Measurements from ENCODE around the gene MRPS25.

MRPS25 gene

DNA sequence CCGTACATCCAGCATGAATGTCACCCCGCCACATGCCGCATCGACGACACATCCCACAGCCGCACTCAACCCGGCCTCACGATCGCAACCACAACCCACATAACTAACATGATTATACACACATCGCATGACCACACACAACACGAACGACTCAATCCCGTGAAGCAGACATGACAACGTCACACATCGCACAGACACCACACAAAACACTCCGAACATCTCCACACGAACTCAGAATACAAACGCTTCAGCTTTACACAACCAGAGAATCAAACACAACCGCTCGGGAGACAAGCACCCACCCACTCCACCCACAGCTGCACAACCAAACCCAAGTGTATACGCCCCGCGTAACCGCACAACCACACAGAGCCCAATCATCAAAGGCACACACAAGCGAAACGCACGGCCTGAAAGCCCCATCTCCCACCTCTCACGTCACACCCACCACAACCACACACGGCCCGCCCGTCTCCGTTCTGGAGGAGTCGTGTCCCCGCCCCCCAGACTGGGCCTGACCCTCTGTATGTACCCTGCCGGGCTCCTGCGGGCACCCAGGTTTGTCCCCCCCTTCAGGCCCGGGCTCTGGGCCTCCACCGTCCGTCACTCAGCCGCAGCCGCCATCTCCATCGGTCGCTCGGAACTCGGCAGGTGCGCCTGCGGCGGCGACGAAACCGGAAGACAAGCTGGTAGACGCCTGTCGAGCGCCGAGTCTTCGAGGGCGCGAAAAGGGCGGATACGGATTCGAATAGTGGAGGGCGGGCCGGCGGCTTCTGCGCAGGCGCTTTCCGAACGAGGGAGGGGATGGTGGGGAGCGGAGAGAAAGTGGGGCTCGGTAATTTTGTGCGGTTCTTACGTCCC lies 33.6 kb upstream of the MRPS25 start, which contains the start of gene RBSN:
Gene RBSN, minus strand, starts transcription at position 646 of the 861 bp plus-strand sequence. CDS start 3,028 bp downstream, outside the sequence.
- no peak for TF ChIP-seq ZBTB7A (IDR thresholded peaks at IDR 0.05; ENCODE audit: low read depth)
- TF ChIP-seq EP300 (IDR thresholded peaks at IDR 0.05; ENCODE audit: borderline replicate concordance) = no peak
- TF ChIP-seq CREB1 (IDR thresholded peaks at IDR 0.05; ENCODE audit: low read depth) = peak; percentile 80
- TF ChIP-seq CEBPB (IDR thresholded peaks at IDR 0.05) = peak; percentile 24; the same call in 1 of the 2 replicates
- peak; percentile 81 for TF ChIP-seq MAX (IDR thresholded peaks at IDR 0.05)
- 0 out of 2 replicates have a peak, but pooled peaks have one; percentile 41 for TF ChIP-seq EGR1 (IDR thresholded peaks at IDR 0.05)
- peak; percentile 98 for TF ChIP-seq YY1 (IDR thresholded peaks at IDR 0.05; ENCODE audit: low read depth)
- peak; percentile 98 for TF ChIP-seq TAF1 (IDR thresholded peaks at IDR 0.05; ENCODE audit: low read depth)
- TF ChIP-seq TEAD4 (IDR thresholded peaks at IDR 0.05) = no peak
- TF ChIP-seq, protein P1, sequence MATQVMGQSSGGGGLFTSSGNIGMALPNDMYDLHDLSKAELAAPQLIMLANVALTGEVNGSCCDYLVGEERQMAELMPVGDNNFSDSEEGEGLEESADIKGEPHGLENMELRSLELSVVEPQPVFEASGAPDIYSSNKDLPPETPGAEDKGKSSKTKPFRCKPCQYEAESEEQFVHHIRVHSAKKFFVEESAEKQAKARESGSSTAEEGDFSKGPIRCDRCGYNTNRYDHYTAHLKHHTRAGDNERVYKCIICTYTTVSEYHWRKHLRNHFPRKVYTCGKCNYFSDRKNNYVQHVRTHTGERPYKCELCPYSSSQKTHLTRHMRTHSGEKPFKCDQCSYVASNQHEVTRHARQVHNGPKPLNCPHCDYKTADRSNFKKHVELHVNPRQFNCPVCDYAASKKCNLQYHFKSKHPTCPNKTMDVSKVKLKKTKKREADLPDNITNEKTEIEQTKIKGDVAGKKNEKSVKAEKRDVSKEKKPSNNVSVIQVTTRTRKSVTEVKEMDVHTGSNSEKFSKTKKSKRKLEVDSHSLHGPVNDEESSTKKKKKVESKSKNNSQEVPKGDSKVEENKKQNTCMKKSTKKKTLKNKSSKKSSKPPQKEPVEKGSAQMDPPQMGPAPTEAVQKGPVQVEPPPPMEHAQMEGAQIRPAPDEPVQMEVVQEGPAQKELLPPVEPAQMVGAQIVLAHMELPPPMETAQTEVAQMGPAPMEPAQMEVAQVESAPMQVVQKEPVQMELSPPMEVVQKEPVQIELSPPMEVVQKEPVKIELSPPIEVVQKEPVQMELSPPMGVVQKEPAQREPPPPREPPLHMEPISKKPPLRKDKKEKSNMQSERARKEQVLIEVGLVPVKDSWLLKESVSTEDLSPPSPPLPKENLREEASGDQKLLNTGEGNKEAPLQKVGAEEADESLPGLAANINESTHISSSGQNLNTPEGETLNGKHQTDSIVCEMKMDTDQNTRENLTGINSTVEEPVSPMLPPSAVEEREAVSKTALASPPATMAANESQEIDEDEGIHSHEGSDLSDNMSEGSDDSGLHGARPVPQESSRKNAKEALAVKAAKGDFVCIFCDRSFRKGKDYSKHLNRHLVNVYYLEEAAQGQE (IDR thresholded peaks at IDR 0.05; ENCODE audit: low read depth) = no peak
- TF ChIP-seq FOXM1 (IDR thresholded peaks at IDR 0.05; ENCODE audit: borderline replicate concordance, low read depth) = peak; percentile 66; the same call in 1 of the 2 replicates
- peak; percentile 81; the same call in 1 of the 2 replicates for TF ChIP-seq TCF12 (IDR thresholded peaks at IDR 0.05; ENCODE audit: low read depth)
- TF ChIP-seq NFIC (IDR thresholded peaks at IDR 0.05) = 0 out of 2 replicates have a peak, but pooled peaks have one; percentile 19
- TF ChIP-seq, protein P2, sequence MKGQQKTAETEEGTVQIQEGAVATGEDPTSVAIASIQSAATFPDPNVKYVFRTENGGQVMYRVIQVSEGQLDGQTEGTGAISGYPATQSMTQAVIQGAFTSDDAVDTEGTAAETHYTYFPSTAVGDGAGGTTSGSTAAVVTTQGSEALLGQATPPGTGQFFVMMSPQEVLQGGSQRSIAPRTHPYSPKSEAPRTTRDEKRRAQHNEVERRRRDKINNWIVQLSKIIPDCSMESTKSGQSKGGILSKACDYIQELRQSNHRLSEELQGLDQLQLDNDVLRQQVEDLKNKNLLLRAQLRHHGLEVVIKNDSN (IDR thresholded peaks at IDR 0.05) = no peak; the same call in 1 of the 2 replicates
- no peak for TF ChIP-seq RAD21 (IDR thresholded peaks at IDR 0.05; ENCODE audit: low read depth)

DNA sequence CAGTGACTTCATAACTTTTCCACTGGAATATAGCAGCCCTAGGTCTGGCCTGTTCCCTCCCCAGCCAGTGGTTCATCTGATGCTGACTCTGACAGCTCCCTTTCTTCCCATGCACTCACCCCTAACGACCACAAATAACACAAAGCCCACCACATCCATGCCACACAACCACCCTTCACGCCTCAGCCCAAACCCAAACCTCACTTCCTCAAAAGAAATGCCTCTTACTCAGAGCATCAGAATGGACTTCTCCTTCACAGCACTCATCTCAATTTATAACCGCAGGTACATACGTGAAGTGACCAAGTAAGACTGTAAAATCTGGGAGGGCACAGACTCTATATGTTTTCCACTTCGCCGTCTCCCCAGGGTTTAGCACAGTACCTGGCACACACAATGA lies 32.8 kb upstream of the MRPS25 start:
- TF ChIP-seq CEBPB (IDR thresholded peaks at IDR 0.05) = no peak
- TF ChIP-seq EP300 (IDR thresholded peaks at IDR 0.05; ENCODE audit: borderline replicate concordance) = no peak
- no peak for TF ChIP-seq TAF1 (IDR thresholded peaks at IDR 0.05; ENCODE audit: low read depth)
- TF ChIP-seq TEAD4 (IDR thresholded peaks at IDR 0.05) = no peak
- TF ChIP-seq, protein P1 (IDR thresholded peaks at IDR 0.05; ENCODE audit: low read depth) = no peak
- no peak for TF ChIP-seq MAX (IDR thresholded peaks at IDR 0.05)
- TF ChIP-seq YY1 (IDR thresholded peaks at IDR 0.05; ENCODE audit: low read depth) = no peak
- no peak for TF ChIP-seq CREB1 (IDR thresholded peaks at IDR 0.05; ENCODE audit: low read depth)
- TF ChIP-seq ZBTB7A (IDR thresholded peaks at IDR 0.05; ENCODE audit: low read depth) = no peak
- no peak for TF ChIP-seq EGR1 (IDR thresholded peaks at IDR 0.05)
- TF ChIP-seq FOXM1 (IDR thresholded peaks at IDR 0.05; ENCODE audit: borderline replicate concordance, low read depth) = no peak
- no peak for TF ChIP-seq TCF12 (IDR thresholded peaks at IDR 0.05; ENCODE audit: low read depth)
- TF ChIP-seq, protein P2 (IDR thresholded peaks at IDR 0.05) = no peak
- TF ChIP-seq NFIC (IDR thresholded peaks at IDR 0.05) = no peak
- no peak for TF ChIP-seq RAD21 (IDR thresholded peaks at IDR 0.05; ENCODE audit: low read depth)

DNA sequence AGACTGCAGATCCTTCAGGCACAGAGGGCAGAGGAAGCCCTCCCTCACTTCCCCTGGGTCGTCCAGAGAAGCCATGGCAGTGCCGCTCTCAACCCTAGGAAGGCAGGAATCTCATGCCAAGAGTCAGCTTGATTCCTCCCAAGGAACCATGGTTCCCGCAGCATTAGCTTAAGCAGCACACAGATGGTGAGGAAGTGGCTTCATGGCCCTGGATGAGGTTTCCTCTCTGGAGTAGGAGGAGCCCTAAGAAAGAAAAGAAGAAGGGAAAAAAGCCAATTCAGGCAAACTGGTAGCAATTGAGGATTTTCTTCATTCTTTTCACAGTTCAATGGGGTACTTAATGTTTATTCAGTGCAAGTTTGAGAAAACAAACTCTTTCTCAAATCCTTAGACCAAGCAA lies 30.9 kb upstream of the MRPS25 start:
- TF ChIP-seq, protein P1 (IDR thresholded peaks at IDR 0.05; ENCODE audit: low read depth) = no peak
- no peak for TF ChIP-seq CEBPB (IDR thresholded peaks at IDR 0.05)
- no peak for TF ChIP-seq FOXM1 (IDR thresholded peaks at IDR 0.05; ENCODE audit: borderline replicate concordance, low read depth)
- TF ChIP-seq CREB1 (IDR thresholded peaks at IDR 0.05; ENCODE audit: low read depth) = no peak
- no peak for TF ChIP-seq EP300 (IDR thresholded peaks at IDR 0.05; ENCODE audit: borderline replicate concordance)
- no peak for TF ChIP-seq TAF1 (IDR thresholded peaks at IDR 0.05; ENCODE audit: low read depth)
- no peak for TF ChIP-seq TEAD4 (IDR thresholded peaks at IDR 0.05)
- no peak for TF ChIP-seq ZBTB7A (IDR thresholded peaks at IDR 0.05; ENCODE audit: low read depth)
- no peak for TF ChIP-seq EGR1 (IDR thresholded peaks at IDR 0.05)
- no peak for TF ChIP-seq YY1 (IDR thresholded peaks at IDR 0.05; ENCODE audit: low read depth)
- TF ChIP-seq, protein P2 (IDR thresholded peaks at IDR 0.05) = no peak
- TF ChIP-seq NFIC (IDR thresholded peaks at IDR 0.05) = no peak
- no peak for TF ChIP-seq RAD21 (IDR thresholded peaks at IDR 0.05; ENCODE audit: low read depth)
- TF ChIP-seq TCF12 (IDR thresholded peaks at IDR 0.05; ENCODE audit: low read depth) = no peak
- TF ChIP-seq MAX (IDR thresholded peaks at IDR 0.05) = no peak
